Liver (tissue), 9 donors: Measurements from ENCODE around the gene FAM13A. TPM values are rescaled to one million over a fixed set of nuclear protein-coding genes. Genes with fewer than 3 reads are reported as not detected.

Experiments used
- DNase-seq: peaks from one replicate; pipeline ENCODE4 v3.0.0-alpha.2; 2017; ENCODE audit warnings: low spot score
- H3K27ac ChIP-seq, 2 donors: one replicate each; pipeline ENCODE4 v1.7.0; 2013; ENCODE audit warnings: inconsistent platforms in 2 of 2, low read length in 2 of 2, control low read depth in 1 of 2, low read depth in 1 of 2, mild to moderate bottlenecking in 1 of 2
- H3K27me3 ChIP-seq, 4 donors: one replicate each; pipeline versions ENCODE4 v1.6.1 to v1.7.0; 2013; ENCODE audit warnings: low read length in 3 of 4, inconsistent platforms in 1 of 4, mild to moderate bottlenecking in 1 of 4, moderate library complexity in 1 of 4; ENCODE audit not compliant: control insufficient read depth in 4 of 4, insufficient read depth in 4 of 4
- H3K36me3 ChIP-seq, 4 donors: one replicate each; pipeline versions ENCODE4 v1.6.1 to v1.7.0; 2013; ENCODE audit warnings: low read length in 3 of 4, mild to moderate bottlenecking in 3 of 4, low read depth in 1 of 4, moderate library complexity in 1 of 4; ENCODE audit not compliant: control insufficient read depth in 4 of 4, insufficient read depth in 3 of 4
- H3K4me1 ChIP-seq, 4 donors: one replicate each; pipeline versions ENCODE4 v1.6.1 to v1.7.0; 2013; ENCODE audit warnings: low read length in 3 of 4, mild to moderate bottlenecking in 3 of 4, moderate library complexity in 1 of 4; ENCODE audit not compliant: control insufficient read depth in 4 of 4, insufficient read depth in 4 of 4
- H3K4me3 ChIP-seq, 3 donors: one replicate each; pipeline versions ENCODE4 v1.6.1 to v1.7.0; 2013; ENCODE audit warnings: low read length in 3 of 3, control low read depth in 1 of 3, low read depth in 1 of 3, mild to moderate bottlenecking in 1 of 3
- H3K9ac ChIP-seq, 2 donors: one replicate each; pipeline ENCODE4 v1.7.0; 2013; ENCODE audit warnings: low read length in 2 of 2, mild to moderate bottlenecking in 2 of 2, moderate library complexity in 2 of 2, control low read depth in 1 of 2, low read depth in 1 of 2
- H3K9me3 ChIP-seq, 4 donors: one replicate each; pipeline versions ENCODE4 v1.6.1 to v1.7.0; 2013; ENCODE audit warnings: low read length in 3 of 4; ENCODE audit not compliant: control insufficient read depth in 4 of 4
- ATF3 ChIP-seq: IDR thresholded peaks from 2 replicates; pipeline ENCODE4 v1.6.1; 2016; ENCODE audit warnings: antibody characterized with exemption
- CTCF ChIP-seq: fragments of 150-350 bp; IDR thresholded peaks from 2 replicates; pipeline ENCODE4 v1.5.1; 2017; ENCODE audit warnings: improper control_type of control experiment, low read depth, low read length; ENCODE audit not compliant: missing input control
- EGR1 ChIP-seq, 2 donors: IDR thresholded peaks; 2 replicates each; pipeline ENCODE4 v1.6.1; 2016 to 2018; ENCODE audit warnings: antibody characterized with exemption in 2 of 2, low read depth in 2 of 2
- FOXA1 ChIP-seq: IDR thresholded peaks from 2 replicates; pipeline ENCODE4 v1.6.1; 2016; ENCODE audit warnings: antibody characterized with exemption
- FOXA2 ChIP-seq: IDR thresholded peaks from 2 replicates; pipeline ENCODE4 v1.6.1; 2016; ENCODE audit warnings: antibody characterized with exemption
- GABPA ChIP-seq, 2 donors: IDR thresholded peaks in 1 of 2; conservative IDR thresholded peaks in 1 of 2; 2 replicates each; pipeline ENCODE4 v1.6.1; 2016; ENCODE audit warnings: antibody characterized with exemption in 2 of 2, mild to moderate bottlenecking in 1 of 2, moderate library complexity in 1 of 2
- HNF4A ChIP-seq, 2 donors: conservative IDR thresholded peaks; 2 replicates each; pipeline ENCODE4 v1.6.1; 2016; ENCODE audit warnings: antibody characterized with exemption in 2 of 2, mild to moderate bottlenecking in 2 of 2
- HNF4G ChIP-seq: IDR thresholded peaks from 2 replicates; pipeline ENCODE4 v1.6.1; 2016; ENCODE audit warnings: antibody characterized with exemption
- JUND ChIP-seq, 2 donors: IDR thresholded peaks; 2 replicates each; pipeline ENCODE4 v1.6.1; 2016; ENCODE audit warnings: antibody characterized with exemption in 2 of 2
- MAX ChIP-seq: IDR thresholded peaks from 2 replicates; pipeline ENCODE4 v1.6.1; 2016; ENCODE audit warnings: antibody characterized with exemption
- NR2F2 ChIP-seq: IDR thresholded peaks from 2 replicates; pipeline ENCODE4 v1.6.1; 2016; ENCODE audit warnings: antibody characterized with exemption
- RAD21 ChIP-seq, 2 donors: IDR thresholded peaks; 2 replicates each; pipeline ENCODE4 v1.6.1; 2016; ENCODE audit warnings: antibody characterized with exemption in 2 of 2, mild to moderate bottlenecking in 2 of 2
- REST ChIP-seq: IDR thresholded peaks from 2 replicates; pipeline ENCODE4 v1.6.1; 2016; ENCODE audit warnings: antibody characterized with exemption, mild to moderate bottlenecking
- RXRA ChIP-seq, 2 donors: IDR thresholded peaks; 2 replicates each; pipeline ENCODE4 v1.6.1; 2017 to 2018; ENCODE audit warnings: antibody characterized with exemption in 2 of 2, mild to moderate bottlenecking in 1 of 2
- SP1 ChIP-seq: IDR thresholded peaks from 2 replicates; pipeline ENCODE4 v1.6.1; 2018; ENCODE audit warnings: antibody characterized with exemption, mild to moderate bottlenecking
- TAF1 ChIP-seq: conservative IDR thresholded peaks from 2 replicates; pipeline ENCODE4 v1.6.1; 2016; ENCODE audit warnings: antibody characterized with exemption, mild to moderate bottlenecking
- YY1 ChIP-seq: IDR thresholded peaks from 2 replicates; pipeline ENCODE4 v1.6.1; 2016; ENCODE audit warnings: antibody characterized with exemption, mild to moderate bottlenecking
- ZBTB33 ChIP-seq: IDR thresholded peaks from 2 replicates; pipeline ENCODE4 v1.6.1; 2016; ENCODE audit warnings: antibody characterized with exemption
- WGBS: extraction: QIAGEN DNeasy Blood & Tissue Kit; methylation state at CpG from one replicate; pipeline ENCODE4 v1.1.7; 2013; 5-methylcytosine and 5-hydroxymethylcytosine counted together
- polyA plus RNA-seq, 2 donors: library from polyadenylated mRNA; stranded (reverse) in 1 of 2; unstranded in 1 of 2; fragments of 200-250 nt in 1 of 2; fragments of >200 nt in 1 of 2; fragmentation: Nextera tagmentation in 1 of 2; extraction: Ambion mirVana in 1 of 2; gene quantifications; one replicate each; pipeline versions ENCODE4 v1.2.1 to v1.2.3, GENCODE V29; 2013 to 2015
- total RNA-seq, 2 donors: library from RNA; depleted of rRNA; stranded (reverse); fragments of >200 nt; gene quantifications; one replicate each; pipeline ENCODE4 v1.2.3, GENCODE V29; 2014
- donor health status: healthy.
- donor health status: healthy.
- donor health status: healthy.
- donor health status: healthy.
- donor health status: healthy.

The FAM13A gene
- total and polyA plus RNA-seq, 4 donors = 14.9 to 52.9 (median 27.6) TPM

GRCh38 chr4:88799900-88800299, 257.1 kb downstream of the FAM13A start:
- no peaks in the 10 kb centered on the region for H3K9me3 ChIP-seq
- TF ChIP-seq TAF1 = no peak
- no peak for TF ChIP-seq YY1
- TF ChIP-seq EGR1 (IDR thresholded peaks at IDR 0.05; ENCODE audit: low read depth in 2 of 2) = no peak
- no peak for TF ChIP-seq RXRA (IDR thresholded peaks at IDR 0.05)
- TF ChIP-seq REST = no peak
- no peak for TF ChIP-seq ZBTB33
- TF ChIP-seq FOXA2 = no peak
- no peak for TF ChIP-seq HNF4G
- no peak for TF ChIP-seq SP1
- no peak for TF ChIP-seq FOXA1
- TF ChIP-seq MAX = no peak
- TF ChIP-seq JUND (IDR thresholded peaks at IDR 0.05) = no peak
- no peak for TF ChIP-seq RAD21 (IDR thresholded peaks at IDR 0.05)
- TF ChIP-seq CTCF = no peak
- TF ChIP-seq GABPA (IDR thresholded peaks at IDR 0.05 in 1 of 2, conservative IDR thresholded peaks at IDR 0.05 in 1 of 2) = no peak
- no peak for TF ChIP-seq ATF3
- no peak for TF ChIP-seq HNF4A (conservative IDR thresholded peaks at IDR 0.05)
- peaks cover 4 to 13% (median 8%) of the 10 kb centered on the region in 4 donors for H3K4me1 ChIP-seq
- H3K36me3 ChIP-seq = no peaks in the 10 kb centered on the region
- H3K9ac ChIP-seq = no peak overlapping the region
- no peak overlapping the region for H3K27ac ChIP-seq
- 100% methylated on average over 1 of the region's 1 CpG for WGBS
- no peak for DNase-seq
- no peaks in the 10 kb centered on the region for H3K27me3 ChIP-seq
- no peak overlapping the region for H3K4me3 ChIP-seq

- Histone ChIP-seq H3K27ac (no peak overlapping the region), H3K27me3 (no peaks in the 10 kb centered on the region), H3K9ac (no peak overlapping the region), H3K4me1 (peaks cover 0 to 9% (median under 1%) of the 10 kb centered on the region in 4 donors), H3K36me3 (no peaks in the 10 kb centered on the region), H3K9me3 (no peaks in the 10 kb centered on the region), H3K4me3 (no peak overlapping the region)
- DNase-seq = no peak
- no peak for TF ChIP-seq SP1
- TF ChIP-seq HNF4G = no peak
- TF ChIP-seq EGR1 (IDR thresholded peaks at IDR 0.05; ENCODE audit: low read depth in 2 of 2) = no peak
- no peak for TF ChIP-seq FOXA1
- no peak for TF ChIP-seq REST
- TF ChIP-seq ZBTB33 = no peak
- TF ChIP-seq NR2F2 = no peak
Observed at GRCh38 chr4:88797725-88798124, 259.3 kb downstream of the FAM13A start.
